GM12801 (cell line): Measurements from ENCODE around the gene MLLT10.

ENCODE experiments used
- TF ChIP-seq, protein P1 (sequence below): IDR thresholded peaks from one replicate; pipeline ENCODE4 v1.5.1; 2011; ENCODE audit warnings: control low read depth; ENCODE audit not compliant: insufficient read length; ENCODE audit errors: extremely low read depth

The MLLT10 gene

DNA sequence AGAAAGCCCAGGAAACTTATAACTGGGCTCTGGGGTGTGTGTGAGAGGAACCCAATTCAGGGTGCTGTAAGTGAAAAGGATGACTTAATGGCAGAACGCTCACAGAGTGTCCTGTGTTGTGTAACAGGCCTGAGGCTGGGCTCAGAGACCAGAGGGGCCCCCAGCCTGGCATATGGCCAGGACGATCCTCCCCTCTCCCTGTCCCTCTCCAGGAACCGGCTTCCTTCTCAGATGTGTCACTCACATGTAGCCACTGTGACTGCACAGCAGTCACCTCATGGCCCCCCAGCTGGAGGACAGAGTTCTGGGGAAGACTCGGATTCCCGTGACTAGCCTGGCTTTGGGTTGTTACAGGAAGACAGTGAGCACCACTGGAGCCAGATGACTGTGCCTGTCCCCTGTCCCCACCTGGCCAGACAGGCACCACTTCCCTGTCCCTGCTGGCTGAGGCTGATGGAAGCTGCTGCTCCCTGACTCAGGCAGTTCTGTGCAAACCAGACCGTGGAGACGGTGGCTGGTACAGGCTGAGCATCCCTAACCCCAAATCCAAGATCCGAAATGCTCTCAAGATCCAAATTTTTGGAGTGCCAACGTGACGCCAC, 220.5 kb downstream of the MLLT10 start:
- TF ChIP-seq, protein P1, sequence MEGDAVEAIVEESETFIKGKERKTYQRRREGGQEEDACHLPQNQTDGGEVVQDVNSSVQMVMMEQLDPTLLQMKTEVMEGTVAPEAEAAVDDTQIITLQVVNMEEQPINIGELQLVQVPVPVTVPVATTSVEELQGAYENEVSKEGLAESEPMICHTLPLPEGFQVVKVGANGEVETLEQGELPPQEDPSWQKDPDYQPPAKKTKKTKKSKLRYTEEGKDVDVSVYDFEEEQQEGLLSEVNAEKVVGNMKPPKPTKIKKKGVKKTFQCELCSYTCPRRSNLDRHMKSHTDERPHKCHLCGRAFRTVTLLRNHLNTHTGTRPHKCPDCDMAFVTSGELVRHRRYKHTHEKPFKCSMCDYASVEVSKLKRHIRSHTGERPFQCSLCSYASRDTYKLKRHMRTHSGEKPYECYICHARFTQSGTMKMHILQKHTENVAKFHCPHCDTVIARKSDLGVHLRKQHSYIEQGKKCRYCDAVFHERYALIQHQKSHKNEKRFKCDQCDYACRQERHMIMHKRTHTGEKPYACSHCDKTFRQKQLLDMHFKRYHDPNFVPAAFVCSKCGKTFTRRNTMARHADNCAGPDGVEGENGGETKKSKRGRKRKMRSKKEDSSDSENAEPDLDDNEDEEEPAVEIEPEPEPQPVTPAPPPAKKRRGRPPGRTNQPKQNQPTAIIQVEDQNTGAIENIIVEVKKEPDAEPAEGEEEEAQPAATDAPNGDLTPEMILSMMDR: no peak

DNA sequence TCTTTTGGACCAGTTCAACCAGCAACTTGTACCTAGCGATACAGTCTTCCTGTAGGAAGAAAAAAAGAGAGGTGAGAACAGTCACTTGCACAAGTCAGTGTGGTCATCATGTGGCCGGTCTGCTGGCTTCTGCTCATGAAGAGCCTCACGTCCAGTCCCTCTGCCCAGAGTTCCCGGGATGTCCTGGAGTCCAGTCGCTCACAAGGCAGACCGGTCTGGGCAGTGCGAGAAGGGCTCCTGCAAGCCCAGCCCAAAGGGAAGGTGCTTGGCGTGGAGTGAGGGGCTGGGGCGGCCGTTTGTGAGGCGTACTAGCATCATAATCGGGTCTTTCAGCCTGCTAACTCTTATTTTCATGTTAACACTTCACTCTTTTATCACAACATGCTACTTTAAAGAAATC, 222.7 kb downstream of the MLLT10 start:
- TF ChIP-seq, protein P1: no peak

GRCh38 chr10:21757185-21757901, 223.3 kb downstream of the MLLT10 start:
- TF ChIP-seq, protein P1: no peak

DNA sequence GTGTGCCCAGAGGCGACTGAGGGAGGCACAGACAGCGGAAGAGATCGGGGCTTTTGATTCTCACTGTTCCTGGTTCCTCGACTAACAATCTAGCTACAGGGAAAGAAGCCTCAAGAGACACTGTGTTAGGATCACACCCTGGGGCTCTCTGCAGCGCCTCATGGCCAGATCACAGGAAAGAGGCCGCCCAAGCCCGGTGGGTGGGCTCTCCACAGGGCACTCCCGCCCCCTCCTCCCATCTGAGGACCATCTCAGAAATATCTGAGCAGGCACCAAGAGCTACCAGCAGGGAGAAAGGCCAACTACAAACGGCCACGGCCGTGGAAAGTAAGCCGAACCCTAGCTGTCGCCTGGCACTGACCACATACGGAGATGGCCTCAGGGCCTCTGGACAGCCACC, 224.2 kb downstream of the MLLT10 start:
- TF ChIP-seq, protein P1: no peak

DNA sequence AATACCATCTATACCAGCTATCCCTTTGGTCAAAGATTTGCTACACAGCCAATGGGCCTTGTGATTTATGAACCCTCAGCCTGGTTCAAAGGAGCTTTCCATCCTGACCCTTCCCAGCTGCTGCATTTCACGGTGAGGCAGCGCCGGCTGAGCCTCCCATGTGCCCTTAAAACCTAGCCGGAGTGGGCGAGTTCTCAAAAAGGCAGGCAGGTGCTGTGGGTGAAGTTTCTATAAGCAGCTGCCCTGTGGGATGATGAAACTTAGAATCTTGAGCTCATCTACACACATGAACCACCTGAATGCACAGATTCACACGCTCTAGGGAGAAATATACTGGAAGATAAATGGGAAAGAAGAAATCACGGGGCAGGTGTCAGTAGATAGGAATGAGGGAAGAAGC, 224.7 kb downstream of the MLLT10 start:
- TF ChIP-seq, protein P1: no peak

- TF ChIP-seq, protein P1: no peak
These were observed 225.2 kb downstream of the MLLT10 start for GRCh38 chr10:21759232-21759631.

GRCh38 chr10:21760332-21760731, 226.3 kb downstream of the MLLT10 start:
- TF ChIP-seq, protein P1: no peak
